Raji (cell line): ENCODE results near the gene MBTPS1.

Experiments
- POLR2A ChIP-seq: IDR thresholded peaks from 2 replicates; pipeline ENCODE4 v1.6.1; 2011; ENCODE audit warnings: low read depth, low read length, control low read depth; ENCODE audit not compliant: insufficient read depth

Gene MBTPS1

GRCh38 chr16:84005391-84005790 is 111.4 kb downstream of the MBTPS1 start:
- TF ChIP-seq POLR2A = no peak

GRCh38 chr16:84004442-84004841 is 112.3 kb downstream of the MBTPS1 start:
- TF ChIP-seq POLR2A = no peak
